Breast epithelium (tissue), 4 donors: Measurements from ENCODE around the gene DAZL. TPM values are rescaled to one million over a fixed set of nuclear protein-coding genes. Genes with fewer than 3 reads are reported as not detected.

ENCODE experiments used
- DNase-seq, 2 donors: peaks; one replicate each; pipeline ENCODE4 v3.0.0-alpha.2; 2019; ENCODE audit warnings: low spot score in 2 of 2
- H3K27ac ChIP-seq, 2 donors: fragments of 200-600 bp; sonication (generic) in 1 of 2; one replicate each; pipeline ENCODE4 v1.5.1; 2016 to 2019; ENCODE audit warnings: mild to moderate bottlenecking in 1 of 2
- H3K27me3 ChIP-seq, 2 donors: fragments of 200-600 bp; sonication (generic) in 1 of 2; one replicate each; pipeline versions ENCODE4 v1.5.1 to v1.6.0; 2017 to 2019; ENCODE audit warnings: control low read depth in 1 of 2, mild to moderate bottlenecking in 1 of 2
- H3K36me3 ChIP-seq: fragments of 200-600 bp; one replicate; pipeline ENCODE4 v1.5.1; 2019
- H3K4me1 ChIP-seq, 2 donors: fragments of 200-600 bp; sonication (generic); one replicate each; pipeline ENCODE4 v1.5.1; 2016 to 2019; ENCODE audit warnings: control low read depth in 1 of 2
- H3K4me3 ChIP-seq, 3 donors: fragments of 200-600 bp; sonication (generic); 1 replicate in 2 of 3; 2 replicates in 1 of 3; pipeline ENCODE4 v1.5.1; 2016 to 2019; ENCODE audit warnings: mild to moderate bottlenecking in 3 of 3, moderate library complexity in 2 of 3
- H3K9me3 ChIP-seq, 2 donors: fragments of 200-600 bp; sonication (generic) in 1 of 2; one replicate each; pipeline ENCODE4 v1.5.1; 2016 to 2019; ENCODE audit warnings: control low read depth in 1 of 2
- CTCF ChIP-seq, 3 donors: fragments of 450-650 bp; IDR thresholded peaks; one replicate each; pipeline ENCODE4 v1.5.1; 2016 to 2017; ENCODE audit warnings: antibody characterized with exemption in 3 of 3, mild to moderate bottlenecking in 3 of 3, moderate library complexity in 3 of 3
- POLR2A ChIP-seq: fragments of 450-650 bp; IDR thresholded peaks from one replicate; pipeline ENCODE4 v1.6.1; 2016; ENCODE audit warnings: antibody characterized with exemption, mild to moderate bottlenecking, moderate library complexity
- POLR2AphosphoS5 ChIP-seq, 3 donors: sonication (generic); formaldehyde crosslinking; IDR thresholded peaks; one replicate each; pipeline ENCODE4 v1.6.1; 2017; ENCODE audit warnings: antibody characterized with exemption in 3 of 3
- intact Hi-C: fragments of 100-400 bp; cut with DNase I; formaldehyde crosslinking; loops from one replicate; pipeline ENCODE4 v1.15.1; 2023; ENCODE audit warnings: low total_unique reads
- total RNA-seq, 3 donors: library from RNA; depleted of rRNA; stranded (reverse); fragments of >200 nt; gene quantifications; one replicate each; pipeline ENCODE4 v1.1.0, GENCODE V29; 2016

Gene DAZL
- total RNA-seq, 3 donors from 2014 or later, result not detected

GRCh38 chr3:16568115-16568514, 37.1 kb downstream of the DAZL start:
- Histone ChIP-seq H3K27me3 (no peaks in the 10 kb centered on the region), H3K36me3 (no peaks in the 10 kb centered on the region), H3K27ac (no peak overlapping the region), H3K9me3 (peaks cover 0 to 9% of the 10 kb centered on the region in 2 donors), H3K4me1 (no peaks in the 10 kb centered on the region), H3K4me3 (no peak overlapping the region)
- no peak for DNase-seq
- no peak for TF ChIP-seq CTCF (IDR thresholded peaks at IDR 0.05)
- no peak for TF ChIP-seq POLR2AphosphoS5 (IDR thresholded peaks at IDR 0.05)
- no peak for TF ChIP-seq POLR2A
- intact Hi-C loops, result no loop called here

- TF ChIP-seq CTCF (IDR thresholded peaks at IDR 0.05) (no peak), POLR2A (no peak), POLR2AphosphoS5 (IDR thresholded peaks at IDR 0.05) (no peak)
- intact Hi-C loops, result loop anchor here (10.0 kb wide), 1 partner anchor 265 kb away; no protein-coding TSS in a partner anchor
- Histone ChIP-seq H3K27ac (no peak overlapping the region), H3K4me3 (no peak overlapping the region), H3K9me3 (peaks cover 0 to 9% of the 10 kb centered on the region in 2 donors), H3K36me3 (no peaks in the 10 kb centered on the region), H3K27me3 (no peaks in the 10 kb centered on the region), H3K4me1 (no peaks in the 10 kb centered on the region)
- no peak for DNase-seq
Measured at GRCh38 chr3:16559653-16560365, 45.4 kb downstream of the DAZL start.

GRCh38 chr3:16554126-16554525, 51.1 kb downstream of the DAZL start:
- H3K4me1 ChIP-seq, result no peaks in the 10 kb centered on the region
- H3K27me3 ChIP-seq, result no peaks in the 10 kb centered on the region
- H3K9me3 ChIP-seq, result no peaks in the 10 kb centered on the region
- no peak overlapping the region for H3K27ac ChIP-seq
- no peak overlapping the region for H3K4me3 ChIP-seq
- intact Hi-C loops, result loop anchor here (10.0 kb wide), 1 partner anchor 259 kb away; no protein-coding TSS in a partner anchor
- no peak for DNase-seq
- no peaks in the 10 kb centered on the region for H3K36me3 ChIP-seq
- TF ChIP-seq POLR2AphosphoS5 (IDR thresholded peaks at IDR 0.05) (no peak), CTCF (IDR thresholded peaks at IDR 0.05) (no peak)

- H3K27me3 ChIP-seq, result no peaks in the 10 kb centered on the region
- H3K4me1 ChIP-seq, result no peaks in the 10 kb centered on the region
- intact Hi-C loops, result loop anchor here (10.0 kb wide), 1 partner anchor 258 kb away; no protein-coding TSS in a partner anchor
- no peak overlapping the region for H3K27ac ChIP-seq
- no peak overlapping the region for H3K4me3 ChIP-seq
- no peaks in the 10 kb centered on the region for H3K36me3 ChIP-seq
- H3K9me3 ChIP-seq, result no peaks in the 10 kb centered on the region
- DNase-seq, result no peak
- TF ChIP-seq POLR2A (no peak), POLR2AphosphoS5 (IDR thresholded peaks at IDR 0.05) (no peak), CTCF (IDR thresholded peaks at IDR 0.05) (no peak)
Measured at GRCh38 chr3:16552757-16553156, 52.5 kb downstream of the DAZL start.

GRCh38 chr3:16551342-16551976, 53.8 kb downstream of the DAZL start:
- no peaks in the 10 kb centered on the region for H3K9me3 ChIP-seq
- H3K4me1 ChIP-seq, result no peaks in the 10 kb centered on the region
- no peaks in the 10 kb centered on the region for H3K27me3 ChIP-seq
- H3K36me3 ChIP-seq, result no peaks in the 10 kb centered on the region
- TF ChIP-seq POLR2A (no peak), POLR2AphosphoS5 (IDR thresholded peaks at IDR 0.05) (no peak), CTCF (IDR thresholded peaks at IDR 0.05) (no peak)
- intact Hi-C loops, result loop anchor here (10.0 kb wide), 1 partner anchor 257 kb away; no protein-coding TSS in a partner anchor
- DNase-seq, result no peak
- no peak overlapping the region for H3K4me3 ChIP-seq
- H3K27ac ChIP-seq, result no peak overlapping the region
